Astrocyte of the hippocampus (primary cell): ENCODE data around the gene ZMYM3.

ENCODE experiments used
- DNase-seq: peaks from one replicate; pipeline ENCODE4 v3.0.0; 2011; ENCODE audit warnings: low read depth, low spot score

The ZMYM3 gene

GRCh38 chrX:71214604-71215337 is 39.2 kb downstream of the ZMYM3 start:
- DNase-seq = no peak

GRCh38 chrX:71214152-71214551 is 39.8 kb downstream of the ZMYM3 start:
- no peak for DNase-seq

GRCh38 chrX:71212536-71212935 is 41.4 kb downstream of the ZMYM3 start:
- no peak for DNase-seq

- DNase-seq = no peak
These were observed 43.1 kb downstream of the ZMYM3 start for GRCh38 chrX:71210816-71211215.

GRCh38 chrX:71199252-71200008 is 54.5 kb downstream of the ZMYM3 start:
- no peak for DNase-seq

- DNase-seq = no peak
These were observed 55.9 kb downstream of the ZMYM3 start for GRCh38 chrX:71198066-71198465.

GRCh38 chrX:71195964-71196649 is 57.8 kb downstream of the ZMYM3 start:
- no peak for DNase-seq

- no peak for DNase-seq
These were observed 62.7 kb downstream of the ZMYM3 start for GRCh38 chrX:71191248-71191647.
